A549 treated with AZD9567 at 1 μM for 4 hours (cell line): ENCODE data around the gene GIMAP8. TPM values are rescaled to one million over a fixed set of nuclear protein-coding genes. Genes with fewer than 3 reads are reported as not detected.

ENCODE experiments used
- total RNA-seq: library from RNA; stranded (reverse); fragments of 200-300 nt; extraction: Qiagen RNA extraction; gene quantifications from 5 replicates; pipeline ENCODE4 v1.2.3, GENCODE V29; 2022; ENCODE audit not compliant: insufficient read depth

Gene GIMAP8
- total RNA-seq, result not detected in 5 replicates

DNA sequence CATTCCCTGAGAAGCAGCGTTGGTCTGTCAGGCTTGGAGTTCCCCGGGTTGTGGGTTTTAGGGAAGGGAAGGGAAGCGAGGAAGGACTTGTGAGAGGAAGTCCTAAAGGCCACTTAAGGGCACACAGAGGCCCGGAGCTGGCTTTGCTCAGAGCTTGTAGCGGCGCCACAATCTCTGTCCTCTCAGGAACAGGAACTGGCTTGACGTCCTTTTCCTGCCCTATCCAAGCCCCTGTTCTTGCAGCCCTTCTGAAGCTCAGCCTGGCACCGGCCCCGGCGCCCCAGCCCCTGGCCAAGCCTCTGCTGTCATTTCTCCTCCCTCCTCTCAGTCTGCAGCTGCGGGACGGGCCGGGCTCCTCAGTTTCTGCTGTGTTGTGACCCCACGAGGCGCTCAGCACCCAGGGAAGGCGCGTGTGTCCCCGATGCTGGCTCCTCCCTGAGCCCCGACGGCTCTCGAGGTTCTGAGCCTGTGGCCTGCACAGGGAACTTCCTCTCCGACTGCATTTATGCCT lies at the start of gene GIMAP8:
Gene GIMAP8 (plus strand): TSS at position 140 of the 511 bp plus-strand sequence. CDS start 16,069 bp downstream, outside the sequence.

DNA sequence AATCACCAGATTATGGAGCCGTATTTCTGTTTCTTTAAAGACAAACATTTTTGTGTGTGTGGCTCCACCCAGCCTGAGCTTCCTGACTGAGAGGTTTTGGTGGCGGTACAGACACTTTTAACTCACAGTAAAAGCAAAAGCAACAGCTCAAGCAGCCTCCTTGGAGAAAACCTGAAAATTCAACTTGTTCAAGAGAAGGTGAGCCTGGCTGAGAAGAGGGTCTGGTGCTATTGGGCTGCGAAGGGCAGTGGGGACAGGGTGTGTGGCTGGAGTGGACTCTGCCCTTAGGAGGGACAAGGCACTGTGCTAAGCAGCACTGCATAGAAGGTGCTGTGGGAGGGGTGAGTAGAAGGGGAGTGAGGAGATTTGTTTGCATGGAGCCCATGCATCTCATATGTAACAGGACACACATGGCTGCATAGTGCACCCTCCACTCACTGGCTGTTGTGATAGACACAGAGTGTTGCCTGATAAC lies 64.4 kb downstream of the GIMAP8 start, which contains the start of gene GIMAP7:
Gene GIMAP7 (plus strand): TSS at position 125 of the 475 bp plus-strand sequence. CDS start 5,103 bp downstream, outside the sequence.

Other genes starting within 250 kb of the GIMAP8 start
- 0.09 to 0.20 TPM (median 0.09 TPM) in 3 of 5 replicates, not detected in the others for gene LRRC61, start 127.3 kb upstream of the GIMAP8 start, total RNA-seq
- gene ACTR3C, start 127.1 kb upstream of the GIMAP8 start, total RNA-seq, result 0.22 TPM in 1 of 5 replicates, not detected in the others
- gene RARRES2, start 109.0 kb upstream of the GIMAP8 start, total RNA-seq, result not detected in 5 replicates
- 47.4 to 82.7 TPM (median 82.3 TPM) in 5 replicates for gene REPIN1, start 81.8 kb upstream of the GIMAP8 start, total RNA-seq
- gene ZNF775, start 71.3 kb upstream of the GIMAP8 start, total RNA-seq, result 2.4 to 7.2 TPM (median 5.4 TPM) in 5 replicates
- gene GIMAP7, start 64.2 kb downstream of the GIMAP8 start, total RNA-seq, result not detected in 5 replicates
- gene GIMAP4, start 116.8 kb downstream of the GIMAP8 start, total RNA-seq, result not detected in 5 replicates
- 0.02 TPM in 1 of 5 replicates, not detected in the others for gene GIMAP6, start 181.8 kb downstream of the GIMAP8 start, total RNA-seq
- gene GIMAP2, start 235.1 kb downstream of the GIMAP8 start, total RNA-seq, result not detected in 5 replicates